GM21786 (cell line): ENCODE results near the gene CARD14.
"Not testable (repeated sequence)": the region's sequence is repeated elsewhere in the genome, so short reads cannot be mapped to it uniquely, and the experiment has no call there.

Source experiments
- ATAC-seq: cut with Tn5 transposase; IDR thresholded peaks from one replicate; pipeline ENCODE4 v1.9.1; 2021; ENCODE audit not compliant: unreplicated experiment

The CARD14 gene

GRCh38 chr17:80183581-80184422 is 14.0 kb downstream of the CARD14 start:
- ATAC-seq, result no peak

DNA sequence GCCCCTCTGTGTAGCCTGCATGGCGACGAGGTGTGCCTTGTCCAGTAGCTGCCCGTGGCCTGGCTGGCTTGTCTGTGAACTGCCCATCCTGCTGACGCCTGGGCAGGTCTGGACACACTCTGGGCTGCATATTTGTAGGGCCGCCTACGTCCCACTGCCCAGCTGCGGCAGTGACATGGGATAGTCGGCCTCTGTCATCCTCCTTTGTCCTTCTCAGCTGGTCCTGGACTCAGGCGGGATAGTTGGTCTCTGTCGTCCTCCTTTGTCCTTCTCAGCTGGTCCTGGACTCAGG is 14.5 kb downstream of the CARD14 start:
- ATAC-seq, result no peak

DNA sequence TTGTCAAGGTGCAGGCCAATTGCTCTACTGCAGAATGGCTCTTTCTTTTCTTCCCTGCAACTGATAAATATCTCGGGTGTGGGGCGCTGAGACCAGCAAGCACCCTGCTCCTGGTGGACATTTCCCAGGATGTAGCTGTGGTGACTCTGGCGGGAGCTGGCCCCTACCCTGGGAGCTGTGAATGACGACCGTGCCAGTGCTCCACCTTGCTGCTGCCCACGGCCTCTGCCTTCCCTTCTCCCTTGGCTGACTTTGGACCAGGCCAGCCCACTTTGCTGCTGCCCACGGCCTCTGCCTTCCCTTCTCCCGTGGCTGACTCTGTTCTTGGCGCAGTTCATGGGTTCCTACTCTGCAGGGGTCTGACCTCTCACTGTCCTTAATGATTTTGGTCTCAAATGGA is 16.1 kb downstream of the CARD14 start:
- no peak for ATAC-seq

DNA sequence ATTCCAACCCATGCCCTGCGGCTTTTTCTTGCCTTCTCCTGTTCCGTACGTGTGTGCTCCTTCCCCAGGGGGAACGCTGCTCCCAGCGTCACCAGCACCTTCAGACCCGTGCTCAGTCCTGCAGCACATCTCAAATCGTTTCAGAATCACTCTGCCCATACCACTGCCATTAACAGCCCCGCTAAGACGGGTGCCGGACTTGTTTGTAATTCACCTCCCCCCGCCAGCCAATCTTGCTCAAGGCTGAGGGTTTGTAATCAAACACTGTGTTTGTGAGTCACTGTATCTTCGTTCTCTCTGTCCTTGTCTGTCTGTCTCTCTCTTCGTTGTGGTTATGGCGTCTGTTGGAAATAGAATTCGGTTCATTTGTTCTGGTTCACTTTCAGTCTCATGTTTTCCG is 17.3 kb downstream of the CARD14 start:
- ATAC-seq, result no peak

DNA sequence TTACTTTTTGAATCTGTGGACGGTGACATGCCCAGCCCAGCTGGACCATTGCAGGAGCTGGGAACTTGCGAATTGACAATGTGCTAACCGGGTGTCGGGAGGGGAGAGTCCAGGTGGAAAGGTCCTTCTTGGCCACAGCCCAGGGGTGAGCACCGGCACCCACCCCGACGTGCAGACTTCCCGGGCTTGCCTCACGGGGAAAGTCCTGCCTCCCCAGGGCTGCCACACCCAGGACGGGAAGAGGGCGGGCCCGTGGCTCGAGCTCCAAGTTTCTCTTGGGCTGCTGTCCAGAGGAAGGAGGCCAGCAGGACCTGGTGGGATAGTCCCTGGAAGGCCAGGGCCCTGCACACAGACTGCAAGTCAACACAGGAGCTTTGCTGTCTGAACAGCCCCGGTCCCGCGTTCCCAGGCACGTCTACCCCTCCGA is 17.7 kb downstream of the CARD14 start:
- ATAC-seq, result no peak

- ATAC-seq, result no peak
These were observed 19.8 kb downstream of the CARD14 start for GRCh38 chr17:80189611-80190010.

DNA sequence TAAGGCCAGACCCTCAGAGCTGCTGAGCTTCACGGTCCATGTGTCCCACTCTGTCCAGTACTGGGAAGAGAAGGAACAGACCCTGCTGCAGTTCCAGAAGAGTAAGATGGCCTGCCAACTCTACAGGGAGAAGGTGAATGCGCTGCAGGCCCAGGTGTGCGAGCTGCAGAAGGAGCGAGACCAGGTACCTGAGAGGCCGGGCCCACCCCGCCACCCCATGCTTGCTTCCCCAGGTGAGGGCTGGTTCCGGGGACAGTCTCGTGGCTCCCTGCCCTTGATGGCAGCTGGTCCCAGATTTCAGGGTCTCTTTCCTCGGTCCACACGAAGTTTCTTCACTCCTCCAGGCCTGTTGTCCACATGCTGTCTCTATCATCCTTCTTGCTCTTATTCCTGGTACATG is 20.9 kb downstream of the CARD14 start:
- no peak for ATAC-seq

DNA sequence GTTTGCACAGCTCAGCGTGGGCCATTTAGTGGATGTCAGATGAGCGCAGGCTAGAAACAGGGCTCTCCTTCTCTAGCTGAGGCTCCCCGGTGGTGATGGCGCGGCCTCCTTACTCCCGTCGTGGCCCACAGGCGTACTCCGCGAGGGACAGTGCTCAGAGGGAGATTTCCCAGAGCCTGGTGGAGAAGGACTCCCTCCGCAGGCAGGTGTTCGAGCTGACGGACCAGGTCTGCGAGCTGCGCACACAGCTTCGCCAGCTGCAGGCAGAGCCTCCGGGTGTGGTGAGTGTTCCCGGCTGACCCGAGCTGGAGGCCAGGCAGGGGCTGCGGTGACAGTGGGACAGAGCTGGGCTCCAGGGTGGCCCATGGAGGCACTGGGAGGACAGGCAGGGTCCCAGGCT is 21.4 kb downstream of the CARD14 start:
- no peak for ATAC-seq

GRCh38 chr17:80191865-80192661 is 22.2 kb downstream of the CARD14 start:
- ATAC-seq, result no peak

GRCh38 chr17:80195141-80195540 is 25.3 kb downstream of the CARD14 start:
- ATAC-seq, result no peak

DNA sequence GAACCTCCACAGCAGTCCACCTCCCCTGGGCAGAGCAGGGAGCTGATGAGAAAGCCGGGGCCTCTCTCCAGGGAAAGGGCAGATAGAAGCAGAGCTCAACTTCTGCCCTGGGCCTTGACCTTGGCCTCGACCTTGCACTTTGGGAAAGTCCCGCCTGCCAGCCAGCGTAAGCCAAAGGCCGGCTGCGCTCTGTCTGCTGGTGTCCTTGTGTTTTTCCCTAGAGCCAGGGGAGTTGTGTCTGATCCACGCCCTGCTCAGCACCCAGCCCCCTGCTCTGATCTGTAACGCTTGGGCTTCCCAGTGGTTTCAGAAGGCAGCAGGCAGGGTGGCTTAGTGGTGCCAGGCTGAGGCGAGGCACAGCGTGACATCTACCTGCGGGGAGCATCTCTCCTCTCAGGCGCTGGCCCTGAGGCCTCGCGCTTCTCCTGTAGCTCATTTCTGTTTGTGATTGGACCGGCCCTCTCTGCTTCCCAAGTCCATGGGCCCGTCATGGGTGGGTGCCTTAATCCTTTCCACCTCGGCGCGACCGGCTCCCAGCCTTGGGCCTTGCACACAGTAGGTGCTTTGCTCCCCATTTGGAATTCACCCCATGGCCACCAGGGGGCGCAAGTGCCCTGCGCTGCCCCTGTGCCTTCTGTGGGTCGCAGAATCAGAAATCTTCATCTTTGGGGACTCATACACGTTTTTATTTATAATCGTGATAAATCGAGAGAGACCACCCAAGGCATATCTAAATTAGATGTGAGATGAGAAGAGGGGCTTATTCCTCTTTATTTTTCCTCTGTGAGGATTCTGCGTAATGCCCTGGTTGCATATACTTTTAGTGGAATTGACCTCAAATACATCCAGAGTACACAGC is 26.1 kb downstream of the CARD14 start:
- no peak for ATAC-seq

DNA sequence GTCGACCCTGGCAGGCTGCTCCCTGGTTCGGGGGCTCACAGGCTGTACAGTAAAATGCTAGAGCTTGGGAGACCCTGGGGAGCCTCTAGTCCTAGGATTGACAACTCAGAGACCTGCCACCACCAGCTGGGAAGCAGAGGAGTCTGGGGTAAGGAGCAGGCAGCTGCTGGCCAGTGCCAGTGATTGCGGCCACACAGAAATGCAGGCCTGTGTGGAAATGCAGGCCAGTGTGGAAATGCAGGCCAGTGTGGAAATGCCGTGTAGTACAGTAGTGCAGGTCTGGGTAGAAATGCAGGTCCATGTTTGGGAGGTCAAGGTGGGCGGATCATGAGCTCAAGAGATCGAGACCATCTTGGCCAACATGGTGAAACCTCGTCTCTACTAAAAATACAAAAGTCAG is 26.8 kb downstream of the CARD14 start:
- no peak for ATAC-seq

- no peak for ATAC-seq
These were observed 28.4 kb downstream of the CARD14 start for GRCh38 chr17:80198144-80198661.

GRCh38 chr17:80199295-80199694 is 29.5 kb downstream of the CARD14 start:
- ATAC-seq, result not testable (repeated sequence)

DNA sequence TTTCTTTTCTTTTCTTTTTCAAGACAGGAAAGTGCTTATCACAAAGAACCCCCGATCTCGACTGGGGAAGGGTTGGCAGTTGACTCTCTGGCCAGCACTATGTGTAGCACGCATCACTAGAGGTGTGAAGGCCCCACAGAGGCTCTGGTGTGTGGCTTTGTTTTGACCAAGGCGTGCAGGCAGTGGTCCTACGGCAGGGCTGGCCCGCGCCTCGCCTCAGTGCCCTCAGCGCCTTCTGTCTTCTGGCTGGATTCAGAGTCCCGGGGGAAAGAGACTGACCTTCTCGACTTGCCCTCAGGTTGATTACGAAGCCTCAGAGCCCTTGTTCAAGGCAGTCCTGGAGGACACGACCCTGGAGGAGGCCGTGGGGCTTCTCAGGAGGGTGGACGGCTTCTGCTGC is 31.6 kb downstream of the CARD14 start:
- no peak for ATAC-seq

- no peak for ATAC-seq
These were observed 32.4 kb downstream of the CARD14 start for GRCh38 chr17:80202197-80202596.

DNA sequence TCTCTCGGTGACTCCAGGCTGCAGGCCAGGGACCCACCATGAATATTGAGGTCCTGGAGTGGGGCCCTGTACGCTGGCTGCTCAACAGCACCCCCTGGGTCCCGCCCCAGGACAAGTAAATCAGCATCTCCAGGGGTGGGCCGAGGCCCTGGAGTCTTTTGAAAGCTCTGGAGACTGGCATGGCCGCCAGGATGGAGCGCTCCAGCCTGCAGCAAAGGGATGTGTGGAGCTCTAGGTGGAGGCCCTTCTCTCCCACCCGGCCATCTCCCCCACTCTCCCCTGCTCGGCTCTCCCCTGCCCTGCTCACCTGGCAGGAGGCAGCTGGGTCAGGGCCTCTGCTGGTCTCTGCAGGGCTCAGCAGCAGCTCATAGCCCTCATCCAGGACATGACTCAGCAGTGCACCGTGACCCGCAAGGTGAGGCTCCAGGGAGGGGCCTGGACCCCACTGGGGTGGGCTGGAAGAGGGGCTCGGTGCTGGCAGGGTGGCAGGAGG is 33.7 kb downstream of the CARD14 start:
- no peak for ATAC-seq

DNA sequence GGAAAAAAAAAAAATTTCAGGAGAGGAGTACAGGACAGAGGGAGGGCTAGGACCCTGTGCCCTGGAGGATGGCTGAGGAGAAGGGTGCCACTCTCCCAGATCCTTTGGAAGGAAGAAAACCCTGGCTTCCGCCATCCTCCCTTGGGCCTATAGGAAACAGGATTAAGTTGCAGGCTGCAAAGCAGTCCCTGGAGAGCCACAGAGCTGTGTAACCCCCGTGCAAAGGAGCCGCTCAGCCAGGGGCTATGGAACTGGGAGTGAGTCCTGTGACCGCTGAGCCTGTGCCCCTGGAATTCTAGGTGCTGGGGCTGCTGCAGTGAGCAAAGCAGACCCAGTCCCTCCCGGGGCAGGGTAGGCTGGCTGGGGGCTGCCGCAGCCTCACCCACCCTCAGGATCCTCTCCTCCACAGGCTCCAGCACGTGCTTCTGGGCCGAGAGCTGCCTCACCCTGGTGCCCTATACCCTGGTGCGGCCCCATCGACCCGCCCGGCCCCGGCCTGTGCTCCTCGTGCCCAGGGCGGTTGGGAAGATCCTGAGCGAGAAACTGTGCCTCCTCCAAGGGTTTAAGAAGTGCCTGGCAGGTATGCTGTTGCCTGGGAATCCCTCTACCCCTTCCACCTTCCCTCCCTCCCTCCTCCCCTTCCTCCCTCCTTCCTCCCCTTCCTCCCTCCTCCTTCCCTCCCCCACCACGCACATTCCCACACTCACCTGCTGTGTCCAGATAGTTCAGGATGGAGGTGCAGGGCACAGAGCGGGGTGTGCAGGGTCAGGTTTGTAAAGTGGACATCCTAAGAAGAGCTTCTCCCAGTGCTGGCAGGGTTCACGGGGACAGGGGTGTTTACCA is 35.0 kb downstream of the CARD14 start:
- ATAC-seq, result no peak

- ATAC-seq, result no peak
These were observed 36.0 kb downstream of the CARD14 start for GRCh38 chr17:80205811-80206210.

DNA sequence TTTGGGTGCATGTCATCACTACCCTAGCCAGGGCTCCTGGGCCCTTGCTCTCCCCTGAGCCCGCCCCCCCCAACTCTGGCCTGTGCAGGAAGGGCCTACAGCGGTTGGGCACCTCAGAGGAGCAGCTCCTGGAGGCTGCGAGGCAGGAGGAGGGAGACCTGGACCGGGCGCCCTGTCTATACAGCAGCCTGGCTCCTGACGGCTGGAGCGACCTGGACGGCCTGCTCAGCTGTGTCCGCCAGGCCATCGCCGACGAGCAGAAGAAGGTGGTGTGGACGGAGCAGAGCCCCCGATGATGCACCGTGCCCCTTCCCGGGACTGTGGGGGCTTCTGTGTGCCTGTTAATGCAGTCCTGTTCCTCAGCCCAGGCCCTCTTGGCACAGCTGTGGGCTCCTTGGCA is 38.2 kb downstream of the CARD14 start:
- ATAC-seq, result no peak
